Hepatocyte (in vitro differentiated cells): ENCODE data around the gene SNRPE.

ENCODE experiments used
- EZH2 ChIP-seq: fragments of 200-600 bp; sonication (generic); IDR thresholded peaks from 2 replicates; pipeline ENCODE4 v1.6.1; 2016; ENCODE audit warnings: antibody characterized with exemption, mild to moderate bottlenecking, borderline replicate concordance
- EZH2phosphoT487 ChIP-seq: fragments of 200-600 bp; sonication (generic); IDR thresholded peaks from one replicate; pipeline ENCODE4 v1.6.1; 2018; ENCODE audit warnings: antibody characterized with exemption, mild to moderate bottlenecking, low read depth, moderate library complexity; ENCODE audit not compliant: unreplicated experiment, severe bottlenecking
- TF ChIP-seq, protein P1 (sequence below): fragments of 200-600 bp; sonication (generic); IDR thresholded peaks from 2 replicates; pipeline ENCODE4 v1.5.1; 2016; ENCODE audit warnings: antibody characterized with exemption, mild to moderate bottlenecking; ENCODE audit not compliant: poor library complexity

DNA sequence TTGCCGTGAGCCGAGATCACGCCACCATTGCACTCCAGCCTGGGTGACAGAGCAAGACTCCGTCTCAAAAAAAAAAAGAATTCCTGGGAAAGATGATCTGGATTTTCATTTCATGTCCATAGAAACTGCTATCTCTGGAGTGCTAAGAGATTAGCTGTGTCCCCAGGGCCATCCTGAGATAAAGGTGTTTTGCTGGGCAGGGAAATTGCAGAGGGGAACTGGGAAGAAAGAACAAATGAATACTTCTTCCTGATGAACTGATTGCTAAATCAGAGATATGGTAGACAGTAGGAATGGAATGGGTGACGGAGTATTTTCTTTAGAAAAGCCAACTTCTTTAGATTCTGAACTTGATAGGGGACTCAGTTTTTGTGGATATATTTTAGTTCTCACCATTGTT lies 19.2 kb downstream of the SNRPE start:
- TF ChIP-seq, protein P1, sequence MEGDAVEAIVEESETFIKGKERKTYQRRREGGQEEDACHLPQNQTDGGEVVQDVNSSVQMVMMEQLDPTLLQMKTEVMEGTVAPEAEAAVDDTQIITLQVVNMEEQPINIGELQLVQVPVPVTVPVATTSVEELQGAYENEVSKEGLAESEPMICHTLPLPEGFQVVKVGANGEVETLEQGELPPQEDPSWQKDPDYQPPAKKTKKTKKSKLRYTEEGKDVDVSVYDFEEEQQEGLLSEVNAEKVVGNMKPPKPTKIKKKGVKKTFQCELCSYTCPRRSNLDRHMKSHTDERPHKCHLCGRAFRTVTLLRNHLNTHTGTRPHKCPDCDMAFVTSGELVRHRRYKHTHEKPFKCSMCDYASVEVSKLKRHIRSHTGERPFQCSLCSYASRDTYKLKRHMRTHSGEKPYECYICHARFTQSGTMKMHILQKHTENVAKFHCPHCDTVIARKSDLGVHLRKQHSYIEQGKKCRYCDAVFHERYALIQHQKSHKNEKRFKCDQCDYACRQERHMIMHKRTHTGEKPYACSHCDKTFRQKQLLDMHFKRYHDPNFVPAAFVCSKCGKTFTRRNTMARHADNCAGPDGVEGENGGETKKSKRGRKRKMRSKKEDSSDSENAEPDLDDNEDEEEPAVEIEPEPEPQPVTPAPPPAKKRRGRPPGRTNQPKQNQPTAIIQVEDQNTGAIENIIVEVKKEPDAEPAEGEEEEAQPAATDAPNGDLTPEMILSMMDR = no peak
- TF ChIP-seq EZH2phosphoT487 (no peak), EZH2 (no peak)
